SIG-M5 treated with dmso at 0.1 percent for 504 hours (cell line): Measurements from ENCODE around the gene MFSD6.

Experiments
- DNase-seq: peaks from one replicate; lab custom pipeline; 2025; ENCODE audit not compliant: unreplicated experiment; lab: John Stamatoyannopoulos, UW

MFSD6 gene

DNA sequence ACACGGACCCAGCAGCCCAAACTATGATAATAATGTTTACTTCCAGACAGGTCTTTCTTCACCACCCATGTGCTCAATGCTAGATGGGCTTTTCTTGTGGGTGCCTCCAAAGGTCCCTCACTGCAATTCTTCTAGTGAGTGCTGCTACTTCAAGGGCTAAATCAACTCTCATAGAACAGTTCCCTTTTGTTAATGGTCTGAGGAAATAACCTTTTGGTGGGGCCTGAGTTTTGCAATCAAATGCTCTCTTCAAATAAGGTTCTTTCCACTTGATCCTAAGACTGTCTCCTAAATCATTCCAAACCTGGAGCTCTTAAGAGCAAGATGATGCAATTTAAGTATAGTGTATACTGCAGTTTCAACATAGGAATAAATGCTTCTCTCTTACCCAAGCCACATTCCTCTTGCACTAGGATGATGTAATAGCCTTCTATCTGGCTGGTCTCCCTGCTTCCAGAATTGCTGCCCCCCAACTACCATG, 120.4 kb downstream of the MFSD6 start:
- DNase-seq, result peak; percentile 82

DNA sequence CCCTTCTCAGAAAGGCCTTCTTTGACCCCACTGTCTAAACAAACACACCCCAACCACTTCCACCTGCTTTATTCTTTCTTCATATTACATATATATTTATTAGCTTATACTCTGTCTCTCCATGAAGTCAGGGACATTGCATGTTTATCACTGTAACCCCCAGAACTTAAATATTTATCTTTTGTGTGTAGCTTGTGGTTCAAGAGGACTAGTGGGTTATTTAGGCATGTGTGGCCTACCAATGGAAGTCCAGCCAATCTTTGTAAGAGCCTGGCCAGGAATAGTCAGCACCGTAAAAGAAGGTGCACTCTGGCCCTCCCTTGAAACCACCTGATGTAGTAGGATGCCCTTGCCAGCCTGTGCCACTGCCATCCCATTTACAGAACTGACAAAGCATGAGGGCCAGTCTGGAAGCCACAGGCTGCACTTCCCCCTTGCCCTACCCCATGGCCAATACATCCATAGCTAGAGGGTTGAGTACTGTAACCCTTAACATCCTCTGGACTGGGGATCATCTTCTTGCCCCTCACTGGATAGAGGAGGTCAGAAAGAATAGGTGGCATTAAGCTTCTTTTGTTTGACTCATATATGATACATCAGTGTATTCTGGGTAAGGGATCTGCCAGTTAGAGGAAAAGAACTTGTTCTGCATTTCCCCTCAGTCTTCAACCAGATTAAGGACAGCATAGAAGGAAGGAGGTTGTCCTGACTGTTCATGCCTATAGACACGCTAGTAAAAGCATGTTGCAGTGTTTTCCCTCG, 121.5 kb downstream of the MFSD6 start:
- DNase-seq, result peak; percentile 12

DNA sequence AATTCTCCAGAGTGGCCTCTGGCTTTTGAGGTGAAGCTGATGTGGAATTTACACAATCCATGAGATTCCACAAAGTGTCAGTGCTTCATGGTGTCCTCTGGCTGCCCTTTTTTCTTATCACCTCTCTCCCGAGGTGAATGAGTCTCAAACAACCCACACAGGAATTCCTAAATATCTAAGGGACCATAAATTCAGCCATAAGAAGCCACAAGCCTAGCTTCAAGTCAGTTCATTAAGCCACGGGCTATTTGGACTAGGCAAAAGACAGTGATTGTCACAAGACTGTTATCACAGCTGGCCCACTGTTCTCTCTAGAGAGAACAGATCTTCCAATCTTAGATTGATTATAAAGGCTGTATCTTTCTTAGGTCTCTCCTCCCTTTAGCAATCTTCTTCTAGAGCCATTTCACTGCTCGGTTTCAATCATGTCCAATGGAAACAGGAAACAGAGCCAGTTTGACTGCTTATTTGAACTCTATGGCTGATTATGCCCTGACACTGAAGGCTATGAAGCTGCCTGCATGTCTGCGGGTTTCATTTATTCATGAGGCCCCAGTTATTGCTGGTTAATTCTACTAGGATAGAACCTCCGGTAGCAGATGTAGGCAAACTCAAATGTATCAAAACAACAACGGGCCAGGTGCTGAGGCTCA, 122.2 kb downstream of the MFSD6 start:
- no peak for DNase-seq

DNA sequence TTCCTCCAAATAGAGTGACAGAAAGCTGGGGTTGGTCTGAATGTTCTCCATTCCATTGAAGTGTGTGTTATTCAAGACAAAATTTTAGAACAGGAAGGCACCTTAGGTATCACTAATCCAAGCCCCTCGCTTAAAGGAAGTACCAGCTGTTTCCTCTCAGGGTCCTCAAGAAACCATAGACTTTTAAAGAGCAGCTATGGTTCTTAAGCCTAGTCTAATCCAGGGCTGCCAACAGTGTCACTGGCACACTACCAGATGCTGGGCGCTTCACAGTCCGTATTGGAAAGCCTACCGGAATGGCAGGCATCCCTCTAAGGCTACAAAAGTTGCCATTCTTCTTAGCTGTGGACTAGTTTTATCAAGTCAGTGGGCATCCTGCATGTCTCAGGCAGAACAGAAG, 124.4 kb downstream of the MFSD6 start:
- DNase-seq, result no peak

DNA sequence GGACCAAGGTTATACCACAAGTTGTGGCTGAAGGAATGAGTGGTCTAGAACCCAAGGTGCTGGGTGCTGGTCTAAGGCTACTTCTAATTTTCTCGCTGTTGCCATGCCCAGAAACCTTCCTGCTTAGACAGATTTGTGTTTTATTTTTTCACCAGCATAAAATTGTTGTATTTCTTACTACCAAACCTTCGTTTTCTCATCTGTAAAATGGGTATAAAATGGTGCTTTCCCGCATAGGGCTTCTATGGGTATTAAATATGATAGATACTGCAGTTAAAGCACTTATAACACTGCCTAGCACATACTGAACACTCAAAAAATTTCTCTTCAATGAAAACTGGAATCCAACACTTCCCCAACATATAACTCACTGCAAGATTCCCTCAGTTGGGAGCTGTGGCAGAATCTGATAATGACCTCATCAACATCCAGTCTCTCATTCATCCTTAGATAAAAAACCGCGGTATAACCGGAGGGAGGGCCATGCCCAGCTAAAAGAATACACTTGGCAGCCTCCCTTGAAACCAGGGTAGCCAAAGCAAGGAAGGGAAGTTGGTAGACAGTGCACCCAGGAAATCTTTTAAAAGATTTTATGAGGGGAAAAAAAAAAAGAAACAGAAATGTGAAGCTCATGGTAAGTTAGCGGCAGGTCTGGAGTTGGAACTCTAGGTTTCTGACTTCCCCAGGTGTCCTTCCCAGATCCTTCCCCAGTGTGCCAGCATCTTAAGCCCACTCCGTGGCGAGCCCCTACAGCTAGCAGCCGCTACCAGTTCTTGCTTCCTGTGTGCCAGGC, 125.2 kb downstream of the MFSD6 start:
- no peak for DNase-seq

DNA sequence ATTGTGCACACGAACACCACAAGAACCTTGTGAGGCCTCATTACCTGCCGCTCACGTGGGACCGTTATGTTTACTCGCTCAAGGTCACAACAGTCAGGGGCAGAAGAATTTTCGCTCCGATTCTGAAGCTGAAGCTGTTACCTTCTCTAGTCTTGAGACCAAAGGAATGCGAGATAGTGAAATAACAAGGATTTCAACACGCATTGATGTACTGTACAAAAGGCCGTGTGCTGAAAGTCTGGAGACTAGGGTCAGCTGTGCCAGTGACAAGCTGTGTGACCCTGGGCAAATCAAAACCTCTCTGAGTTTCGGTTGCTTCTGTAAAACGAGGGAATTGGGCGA, 125.8 kb downstream of the MFSD6 start:
- no peak for DNase-seq

DNA sequence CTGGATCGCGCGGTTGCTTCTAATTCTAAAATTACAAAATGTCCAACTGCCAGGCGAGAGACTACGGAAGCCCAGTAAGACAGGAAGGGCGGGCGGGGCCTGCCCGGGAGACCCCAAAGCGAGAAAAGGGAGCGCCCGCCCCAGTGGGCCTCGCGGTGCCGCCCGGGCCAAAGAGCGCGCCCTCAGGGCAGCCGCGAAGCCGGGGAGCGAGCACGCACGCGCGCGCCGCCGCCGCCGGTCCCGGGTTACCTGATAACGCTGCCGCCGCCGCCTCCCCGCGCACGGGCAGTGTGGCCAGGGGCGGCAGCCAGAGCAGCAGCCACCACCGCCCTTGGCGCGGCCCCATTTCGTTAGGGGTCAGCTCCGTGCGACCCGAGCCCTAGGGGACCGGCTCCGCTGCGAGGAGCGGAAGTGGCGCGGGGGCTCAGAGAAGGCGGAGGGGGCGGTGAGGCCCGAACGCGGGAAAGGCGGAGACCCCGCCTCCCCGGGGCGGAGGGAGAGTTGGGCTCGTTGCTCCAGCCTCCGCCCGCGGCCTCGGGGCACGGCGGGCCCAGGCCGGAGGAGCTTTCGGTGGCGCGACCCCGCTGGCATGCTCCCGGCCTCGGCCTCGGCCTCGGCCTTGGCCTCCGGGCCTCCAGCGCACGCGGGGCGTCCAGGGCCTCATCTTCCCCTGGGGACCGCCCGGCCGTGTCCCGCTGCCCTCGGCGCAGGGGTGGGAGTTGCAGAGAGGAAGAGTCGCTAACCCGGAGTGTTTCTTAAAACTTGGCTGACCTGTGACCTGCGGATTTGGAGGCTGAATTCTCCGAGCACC, 126.4 kb downstream of the MFSD6 start, which contains the start of gene NEMP2:
NEMP2 (minus strand) TSS at position 413 of the 811 bp plus-strand sequence; CDS start at position 346, 67 bp downstream.
- DNase-seq, result peak; percentile 76

DNA sequence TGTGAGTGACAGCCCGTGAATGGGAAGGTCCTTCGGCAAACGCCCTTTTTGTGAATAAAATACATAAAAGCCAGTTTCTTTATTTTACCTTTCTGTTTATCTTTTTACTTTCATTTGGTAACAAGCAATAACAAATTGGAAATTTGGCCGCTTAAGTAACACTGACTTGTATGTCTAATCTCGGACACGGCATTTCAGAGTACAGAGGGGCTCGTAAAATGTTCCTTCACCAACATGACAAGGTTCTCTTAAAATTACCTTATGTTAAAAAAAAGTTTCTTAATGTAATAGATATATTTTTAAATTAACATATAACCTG, 126.9 kb downstream of the MFSD6 start:
- no peak for DNase-seq

DNA sequence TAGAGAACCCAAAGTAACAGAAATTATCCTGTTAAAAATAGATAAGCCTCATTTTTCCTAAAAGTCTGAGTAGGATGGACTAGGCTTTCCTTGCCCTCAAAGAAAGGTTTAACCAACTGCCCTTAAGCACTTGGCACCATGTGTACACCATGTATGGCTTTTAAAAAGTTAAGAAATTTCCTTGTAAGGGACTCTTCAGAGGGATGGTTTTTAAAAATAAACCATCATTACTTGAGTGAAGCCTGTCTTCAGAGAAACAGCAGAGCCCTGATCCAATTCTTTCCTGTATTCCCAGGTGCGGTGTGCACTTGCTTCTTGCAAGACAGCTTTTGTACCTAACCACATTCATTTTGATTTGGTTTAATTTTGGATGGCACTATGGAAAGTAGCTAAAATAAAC, 127.4 kb downstream of the MFSD6 start:
- DNase-seq, result no peak

DNA sequence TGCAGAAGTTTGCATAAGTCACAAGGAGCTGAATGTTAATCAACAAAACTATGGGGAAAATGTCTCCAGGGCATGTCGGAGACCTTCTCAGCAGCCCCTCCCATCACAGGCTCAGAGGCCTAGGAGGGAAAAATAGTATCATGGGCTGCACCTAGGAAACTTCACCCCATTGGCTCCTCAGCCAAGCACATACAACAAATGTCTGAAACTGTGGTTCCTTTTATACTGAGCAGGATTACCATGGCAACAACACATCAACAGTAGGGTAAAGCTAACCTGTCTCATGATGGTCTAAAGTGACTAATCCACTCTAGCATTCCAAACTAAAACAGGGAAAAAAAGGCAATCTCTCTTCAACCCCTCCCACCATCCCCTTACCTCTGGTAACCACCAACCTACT, 129.6 kb downstream of the MFSD6 start:
- DNase-seq, result no peak

DNA sequence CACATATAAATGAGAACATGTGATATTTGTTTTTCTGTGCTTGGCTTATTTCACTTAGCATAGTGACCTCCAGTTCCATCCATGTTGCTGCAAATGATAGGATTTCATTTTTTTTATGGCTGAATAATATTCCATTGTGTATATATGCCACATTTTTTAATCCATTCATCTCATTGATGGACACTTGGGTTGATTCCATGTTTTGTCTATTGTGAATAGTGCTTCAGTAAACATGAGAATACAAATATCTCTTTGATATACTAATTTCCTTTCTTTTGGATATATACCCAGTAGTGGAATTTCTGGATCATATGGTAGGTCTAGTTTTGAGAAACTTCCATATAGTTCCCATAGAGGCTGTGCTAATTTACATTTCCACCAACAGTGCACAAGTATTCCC, 130.0 kb downstream of the MFSD6 start:
- no peak for DNase-seq

DNA sequence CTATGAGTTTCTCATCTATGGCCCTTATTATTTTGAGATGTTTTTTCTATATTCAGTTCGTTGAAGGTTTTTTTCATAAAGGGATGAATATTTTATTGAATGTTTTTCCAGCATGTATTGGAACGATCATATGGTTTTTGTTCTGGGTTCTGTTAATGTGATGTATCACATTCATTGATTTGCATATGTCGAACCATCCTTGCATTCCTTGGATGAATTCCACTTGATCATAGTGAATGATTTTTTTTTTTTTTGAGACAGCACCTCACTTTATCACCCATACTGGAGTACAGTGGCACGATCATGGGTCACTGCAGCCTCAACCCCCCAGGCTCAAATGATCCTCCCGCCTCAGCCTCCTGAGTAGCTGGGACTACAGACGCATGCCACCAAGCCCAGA, 131.9 kb downstream of the MFSD6 start:
- DNase-seq, result no peak

DNA sequence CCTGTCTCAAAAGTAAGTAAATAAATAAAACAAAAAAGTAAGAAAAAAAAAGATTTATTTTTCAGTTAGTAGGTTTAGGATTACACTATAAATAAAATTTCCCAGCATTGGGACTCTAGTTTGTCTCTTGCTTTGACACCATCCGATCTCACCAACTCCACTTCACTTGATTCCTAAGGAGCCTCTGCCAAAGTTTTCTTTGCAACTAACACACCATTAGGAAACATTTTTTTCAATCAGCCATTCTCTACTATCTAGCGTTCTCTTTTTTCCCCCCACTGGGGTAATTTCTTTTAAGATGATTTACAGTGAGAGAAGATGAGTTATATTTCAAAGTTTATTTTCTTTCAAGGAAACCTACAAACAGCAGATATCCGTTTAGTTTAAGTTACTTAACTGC, 136.9 kb downstream of the MFSD6 start:
- no peak for DNase-seq

DNA sequence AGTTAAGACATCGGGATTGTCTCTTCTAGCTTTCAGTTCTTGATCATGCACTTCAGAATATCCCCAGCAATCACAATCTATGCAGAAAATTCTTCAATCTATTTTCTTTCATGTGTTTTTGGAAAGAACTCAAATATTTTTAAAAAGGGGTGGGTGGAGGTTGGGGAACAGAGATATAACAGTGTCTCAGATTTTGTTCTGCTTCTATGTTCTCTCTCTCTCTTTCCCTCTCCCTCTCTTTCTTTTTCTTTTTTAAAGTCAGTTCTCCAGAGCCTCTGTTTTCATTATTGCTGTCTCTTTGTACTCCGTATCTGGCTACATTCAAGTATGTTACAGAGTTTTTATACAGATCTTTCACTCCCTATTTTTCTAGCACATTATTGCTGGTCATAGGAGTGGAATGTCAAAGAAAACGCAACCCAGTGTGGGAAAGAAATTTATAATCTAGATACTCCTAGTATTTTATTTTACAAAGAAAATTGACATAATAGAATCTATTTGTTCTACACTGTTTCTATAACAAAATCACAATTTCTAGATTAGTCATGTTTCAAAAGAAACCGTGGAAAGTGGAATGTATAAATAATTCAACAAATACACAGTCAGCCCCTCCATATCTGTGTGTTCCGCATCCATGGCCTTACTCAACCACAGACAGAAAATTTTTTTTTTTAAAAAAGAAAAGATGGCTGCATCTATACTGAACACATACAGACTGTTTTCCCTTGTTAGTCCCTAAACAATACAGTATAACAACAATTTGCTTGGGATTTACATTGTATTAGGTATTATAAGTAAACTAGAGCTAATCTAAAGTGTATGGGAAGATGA, 137.6 kb downstream of the MFSD6 start:
- no peak for DNase-seq

DNA sequence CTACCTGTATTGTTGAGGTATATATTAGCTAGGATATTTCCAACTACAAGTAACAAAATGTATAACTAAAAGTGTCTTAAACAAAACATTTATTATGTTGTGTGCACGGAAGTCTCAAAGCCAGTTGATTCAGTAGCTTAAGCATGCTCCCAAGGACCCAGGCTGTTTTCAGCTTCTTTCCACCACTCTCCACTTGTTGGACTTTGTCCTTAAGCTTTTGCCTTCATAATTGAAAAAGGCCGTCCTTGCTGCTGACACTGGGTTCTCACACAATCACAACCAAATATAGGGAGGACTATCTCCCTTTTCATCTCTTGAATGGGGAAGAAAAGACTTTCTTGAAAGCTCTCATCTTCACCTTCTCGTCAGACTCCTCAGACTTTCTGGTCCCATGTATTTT, 138.6 kb downstream of the MFSD6 start:
- DNase-seq, result no peak

DNA sequence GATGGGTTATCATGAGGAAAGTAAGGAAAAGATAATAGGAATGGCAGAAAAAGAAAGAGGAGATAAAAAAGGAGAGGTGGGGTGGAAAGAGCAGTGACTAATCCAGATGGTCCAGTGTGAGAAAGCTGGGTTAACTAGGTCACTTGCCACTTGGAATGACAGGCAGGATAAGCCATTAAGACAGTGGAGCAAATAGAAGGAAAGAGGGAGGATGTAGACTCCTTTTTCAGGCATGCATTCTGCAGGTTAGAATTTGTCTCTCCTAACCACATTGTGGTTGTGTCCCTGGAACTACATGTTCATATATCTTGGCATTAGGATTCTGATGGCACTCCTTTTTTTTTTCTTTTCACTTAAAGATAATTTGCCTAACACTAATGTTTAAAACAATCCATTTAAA, 139.7 kb downstream of the MFSD6 start:
- DNase-seq, result no peak

DNA sequence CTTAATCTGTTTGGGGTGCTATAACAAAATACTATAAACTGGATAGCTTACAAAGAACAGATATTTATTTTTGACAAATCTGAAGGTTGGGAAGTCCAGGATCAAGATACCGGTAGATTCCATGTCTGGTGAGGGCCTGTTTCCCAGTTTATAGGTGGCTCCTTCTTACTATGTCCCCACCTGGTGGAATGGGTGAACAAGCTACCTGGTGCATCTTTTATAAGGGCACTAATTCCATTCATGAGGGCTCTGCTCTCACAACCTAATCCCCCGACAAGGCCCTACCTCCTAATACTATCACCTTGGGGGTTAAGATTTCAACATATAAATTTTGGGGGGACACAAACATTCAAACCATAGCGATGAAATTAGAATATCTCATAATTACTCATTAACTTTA, 142.0 kb downstream of the MFSD6 start:
- no peak for DNase-seq
